ENCODE results near the gene FGFR2.
"Not testable (repeated sequence)": the region's sequence is repeated elsewhere in the genome, so short reads cannot be mapped to it uniquely, and the experiment has no call there.

The FGFR2 gene

DNA sequence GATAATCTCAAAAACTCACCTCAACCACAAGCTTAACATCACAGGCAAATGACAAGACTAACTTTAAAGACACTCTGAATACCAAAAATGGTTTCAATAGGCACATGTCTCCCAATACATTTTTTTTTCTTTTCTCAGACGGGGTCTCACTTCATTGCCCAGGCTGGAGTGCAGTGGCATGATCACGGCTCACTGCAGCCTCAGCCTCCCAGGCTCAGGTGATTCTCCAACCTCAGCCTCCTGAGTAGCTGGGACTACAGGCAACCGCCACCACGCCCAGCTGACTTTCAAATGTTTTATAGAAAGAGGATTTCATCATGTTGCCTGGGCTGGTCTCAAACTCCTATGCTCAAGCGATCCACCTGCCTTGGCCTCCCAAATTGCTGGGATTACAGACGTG, 77.7 kb downstream of the FGFR2 start:
- not testable (repeated sequence) for DNase-seq

DNA sequence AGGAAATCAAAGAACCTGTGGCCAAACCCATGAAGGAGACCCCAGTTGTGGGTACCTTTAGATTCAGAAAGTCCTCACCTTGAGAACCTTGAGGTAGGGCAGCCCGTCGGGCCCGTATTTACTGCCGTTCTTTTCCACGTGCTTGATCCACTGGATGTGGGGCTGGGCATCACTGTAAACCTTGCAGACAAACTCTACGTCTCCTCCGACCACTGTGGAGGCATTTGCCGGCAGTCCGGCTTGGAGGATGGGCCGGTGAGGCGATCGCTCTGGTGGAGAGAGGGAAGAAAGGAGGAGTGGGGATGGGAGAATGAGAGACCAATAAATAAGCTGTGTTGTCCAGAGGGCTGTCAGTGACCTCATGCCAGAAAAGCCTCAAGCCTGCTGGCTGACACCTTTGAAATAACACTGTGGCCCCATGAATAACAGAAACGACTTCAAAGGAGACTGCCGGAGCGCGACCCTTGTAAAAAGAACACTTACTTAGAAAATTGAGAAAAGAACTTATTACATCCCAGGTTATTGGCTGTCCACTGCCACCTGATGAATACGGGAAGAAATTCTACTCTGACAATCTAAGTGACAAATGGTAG, 78.2 kb downstream of the FGFR2 start:
- DNase-seq = no peak

DNA sequence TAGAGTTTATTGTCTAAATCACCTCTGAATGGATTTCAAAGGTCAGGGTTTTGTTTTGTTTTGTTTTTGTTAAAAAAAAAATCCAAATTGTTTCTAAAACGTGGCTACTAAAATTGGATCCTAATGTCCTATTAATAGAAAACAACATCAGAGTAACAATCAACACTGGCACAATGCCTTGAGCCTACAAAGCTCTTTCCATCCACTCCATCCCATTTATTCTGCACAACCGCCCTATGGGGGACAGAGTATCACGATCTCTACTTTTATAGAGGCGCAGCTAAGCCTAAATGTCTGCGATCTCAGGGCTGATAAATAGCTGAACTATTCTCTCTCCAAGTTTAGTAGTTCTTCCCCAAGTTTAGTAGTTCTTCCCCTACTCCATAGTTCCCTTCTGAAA, 78.8 kb downstream of the FGFR2 start:
- DNase-seq = no peak

DNA sequence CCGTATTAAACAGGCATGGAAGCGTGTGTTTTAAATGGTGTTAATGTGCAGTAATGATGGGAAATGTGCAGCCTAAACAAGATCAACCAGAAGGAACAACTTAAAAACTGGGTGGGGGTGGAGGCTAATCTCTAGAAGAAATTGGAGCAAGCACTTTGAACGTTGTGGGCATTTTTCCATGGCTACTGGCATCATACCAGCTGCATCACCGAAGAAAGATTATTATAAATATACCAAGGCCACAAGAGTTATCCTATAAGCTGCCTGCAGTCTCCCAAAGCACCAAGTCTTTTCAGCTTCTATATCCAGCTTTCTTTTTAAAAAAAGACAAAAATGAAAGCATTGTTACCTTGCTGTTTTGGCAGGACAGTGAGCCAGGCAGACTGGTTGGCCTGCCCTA, 79.9 kb downstream of the FGFR2 start:
- DNase-seq = no peak

DNA sequence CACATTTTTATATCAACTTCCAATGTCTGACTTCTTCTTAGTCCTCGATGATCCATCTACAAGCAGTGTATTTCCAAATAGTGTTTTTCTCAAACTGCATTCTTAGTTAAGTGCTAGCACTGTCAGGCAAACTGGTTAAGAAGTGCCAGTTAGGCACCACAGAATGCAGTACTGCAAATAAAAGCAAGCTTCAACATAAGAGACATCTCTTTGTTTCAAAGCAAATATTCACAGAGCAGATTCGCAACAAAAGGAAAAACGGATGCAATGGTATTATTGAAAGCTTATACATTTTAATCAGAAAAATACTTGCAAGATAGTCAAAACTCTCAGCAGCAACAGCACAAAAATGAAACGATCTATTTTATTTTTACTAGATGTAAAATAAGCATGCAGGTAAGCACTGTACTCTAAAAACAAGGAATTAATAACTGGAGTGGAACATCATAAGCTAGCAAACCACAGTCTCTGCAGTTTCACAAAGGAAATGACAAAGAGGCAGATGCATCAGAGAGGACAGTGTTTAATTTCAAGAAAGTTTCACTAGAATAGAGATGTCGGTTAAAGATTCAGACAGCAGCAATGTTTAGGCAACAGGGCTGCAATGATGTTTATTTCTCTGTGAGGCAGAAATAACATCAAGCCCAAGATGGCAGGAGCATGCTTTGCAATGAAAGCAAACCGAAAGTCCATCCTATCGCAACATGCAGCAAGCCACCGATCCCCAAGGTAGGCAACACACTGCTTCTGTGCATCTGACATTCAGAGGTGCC, 82.0 kb downstream of the FGFR2 start:
- no peak for DNase-seq

DNA sequence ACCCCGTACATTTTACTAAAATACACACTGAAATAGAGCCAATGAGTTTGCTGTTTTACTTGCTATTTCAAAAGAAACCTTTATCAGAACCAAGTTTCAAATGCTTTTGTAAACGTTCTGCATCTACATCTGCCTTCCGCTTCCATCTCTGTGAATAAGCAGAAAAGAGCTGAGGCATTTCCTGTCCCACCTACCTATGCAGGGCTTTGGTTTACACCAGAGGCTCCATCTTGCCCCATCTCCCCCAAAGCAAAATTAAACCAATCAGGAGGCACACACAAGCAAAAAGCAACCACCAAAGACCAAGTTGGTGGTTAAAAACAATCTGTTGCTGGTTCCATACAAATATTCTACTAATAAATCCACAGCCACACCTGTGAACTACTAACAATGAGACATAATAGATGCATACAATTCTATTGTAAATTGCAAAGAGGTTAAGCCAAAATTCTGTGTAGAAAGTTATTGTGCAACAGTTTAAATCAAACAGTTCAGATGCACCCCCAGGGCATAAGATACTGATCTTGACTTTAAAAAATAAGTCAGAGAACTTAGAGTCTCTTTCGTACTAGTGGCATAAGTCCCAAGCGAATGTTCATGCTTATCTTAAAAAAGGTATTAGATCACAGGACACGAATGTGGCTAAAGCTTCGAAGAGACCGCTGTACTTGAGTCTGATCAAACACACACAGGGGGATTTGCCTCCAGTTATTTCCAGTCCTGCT, 83.9 kb downstream of the FGFR2 start:
- no peak for DNase-seq

DNA sequence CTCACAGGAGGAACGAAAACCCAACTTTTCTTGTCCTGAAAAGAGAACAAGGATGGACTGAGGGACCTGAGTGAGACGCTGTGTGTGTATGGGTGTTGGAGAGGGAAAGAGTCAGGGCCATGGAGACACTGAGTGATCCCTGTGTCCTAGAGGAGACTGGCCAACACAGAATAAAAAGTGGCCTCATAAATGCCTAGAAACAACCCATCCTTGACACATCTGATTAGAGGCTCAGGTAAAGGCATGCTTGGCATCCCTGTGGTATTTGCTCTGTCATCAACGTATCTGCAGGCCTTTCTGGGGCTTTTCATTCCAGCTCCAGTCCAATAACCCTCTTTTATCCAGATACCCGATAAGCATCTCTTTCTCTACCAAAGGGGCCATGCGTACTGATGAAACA, 86.3 kb downstream of the FGFR2 start:
- DNase-seq = no peak

DNA sequence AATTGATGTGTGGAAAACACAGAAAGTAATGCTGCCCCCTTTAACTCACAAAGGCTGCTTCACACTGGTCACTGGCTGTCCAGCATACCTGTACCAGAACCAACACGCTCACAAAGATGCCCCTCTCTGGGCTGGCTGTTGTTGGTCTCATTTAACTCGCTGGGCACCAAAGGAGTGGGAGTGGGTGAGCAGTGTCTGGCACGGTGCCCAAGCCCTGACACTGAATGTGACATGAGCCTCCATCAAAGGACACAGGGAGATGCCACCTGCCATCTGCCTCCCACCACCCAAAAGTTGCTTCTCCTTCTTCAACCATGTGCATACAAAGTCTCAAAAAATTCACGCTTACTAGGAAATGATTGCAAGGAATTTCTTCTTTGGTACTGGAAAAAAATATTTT, 86.8 kb downstream of the FGFR2 start:
- DNase-seq = no peak

DNA sequence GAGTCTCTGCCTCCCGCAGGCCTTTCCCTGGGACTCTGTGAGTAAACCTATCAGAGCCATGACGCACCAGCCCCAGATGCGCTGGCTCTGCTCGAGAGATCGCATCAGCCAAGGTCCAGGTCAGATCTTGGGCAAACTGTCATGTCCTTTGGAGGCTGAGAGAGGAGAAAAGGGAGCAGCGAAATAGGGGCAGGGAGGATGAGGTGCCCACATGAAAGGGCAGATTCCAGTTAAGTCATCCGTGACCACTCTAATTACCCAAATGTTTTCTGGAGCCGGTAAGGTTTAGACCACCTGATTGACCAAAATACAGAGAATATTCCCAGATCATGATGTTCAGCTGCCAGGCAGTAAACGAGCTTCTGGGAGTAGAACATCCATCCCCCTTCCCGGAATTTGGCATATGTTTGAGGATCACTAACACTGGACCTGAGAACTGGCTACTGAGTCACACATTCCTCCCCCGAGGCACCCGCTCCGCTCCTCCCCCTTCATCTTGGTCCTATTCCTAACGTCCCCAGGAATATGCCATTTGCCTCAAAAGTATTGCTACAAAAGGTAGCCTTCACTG, 88.0 kb downstream of the FGFR2 start:
- no peak for DNase-seq

DNA sequence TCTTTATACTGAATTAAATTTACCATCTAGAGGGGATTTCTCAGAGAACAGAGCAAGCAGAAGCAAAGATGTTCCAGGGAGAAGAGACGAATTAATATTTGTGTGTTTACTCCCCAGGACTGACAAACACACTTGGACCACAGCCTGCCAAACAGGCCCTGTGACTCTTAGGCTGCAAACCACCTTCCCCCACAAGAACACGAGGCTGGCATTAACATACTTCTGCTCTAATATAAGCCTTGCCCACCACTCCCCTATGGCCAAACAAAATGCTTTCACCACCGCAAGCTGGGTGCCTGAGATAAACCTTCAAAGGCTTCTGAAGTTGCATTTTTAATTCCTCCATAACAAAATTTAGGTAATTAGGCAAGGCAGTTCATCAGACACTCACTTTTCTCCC, 88.4 kb downstream of the FGFR2 start:
- DNase-seq = no peak

DNA sequence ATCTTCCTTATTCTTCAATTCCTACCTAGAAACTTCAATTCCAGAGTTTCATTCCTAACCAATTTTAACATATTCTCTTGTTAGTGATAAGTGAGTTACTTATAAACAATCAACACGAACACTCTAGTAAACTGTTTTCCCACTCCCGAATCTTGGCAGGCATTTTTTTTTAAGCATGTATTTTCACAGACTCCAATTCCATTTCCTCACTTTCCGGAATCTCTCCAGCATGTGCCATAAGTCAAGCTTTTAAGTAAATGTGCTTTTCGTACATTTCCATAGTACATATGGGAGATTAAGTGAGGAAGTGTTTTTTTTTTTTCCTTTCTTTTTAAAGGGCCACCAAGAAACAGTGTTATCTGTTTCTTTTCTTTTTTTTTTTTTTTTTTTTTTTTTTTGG, 89.1 kb downstream of the FGFR2 start:
- no peak for DNase-seq

DNA sequence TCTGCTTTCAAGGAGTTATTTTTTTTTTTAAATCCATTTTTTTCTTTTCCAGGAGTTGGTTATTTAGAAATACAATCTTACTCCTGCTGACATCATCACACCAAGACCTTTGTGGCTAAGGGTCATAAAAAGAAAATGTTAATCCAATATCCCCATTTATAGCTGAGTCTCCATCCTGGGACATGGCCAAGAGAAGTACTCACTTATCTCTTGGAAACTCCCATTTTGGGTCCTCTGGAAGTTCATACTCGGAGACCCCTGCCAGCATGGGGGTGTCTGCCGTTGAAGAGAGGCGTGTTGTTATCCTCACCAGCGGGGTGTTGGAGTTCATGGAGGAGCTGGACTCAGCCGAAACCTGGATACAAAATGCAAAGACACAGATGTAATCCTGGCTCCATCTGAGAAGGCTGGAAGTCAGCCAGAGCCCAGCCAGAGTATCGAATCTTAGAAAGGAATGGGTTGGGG, 94.6 kb downstream of the FGFR2 start:
- DNase-seq = no peak

DNA sequence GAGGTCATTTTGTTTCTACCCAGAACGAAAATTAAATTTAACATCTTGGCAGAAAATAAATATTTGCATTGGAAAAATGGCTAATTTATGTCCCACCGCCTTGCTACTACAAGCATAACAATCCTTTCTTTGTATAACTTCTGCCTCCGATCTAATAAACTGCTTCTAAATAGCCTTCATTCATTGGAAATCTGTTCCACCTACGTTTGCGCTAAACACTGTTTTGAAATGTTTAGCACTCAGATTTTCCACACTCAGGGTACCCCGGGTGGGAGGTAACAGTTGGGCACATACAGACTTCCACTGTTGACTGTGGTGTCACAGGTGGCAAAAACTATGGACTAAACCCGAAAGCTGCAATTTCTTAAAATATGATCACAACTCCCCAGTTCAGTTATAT, 96.4 kb downstream of the FGFR2 start:
- DNase-seq = no peak

DNA sequence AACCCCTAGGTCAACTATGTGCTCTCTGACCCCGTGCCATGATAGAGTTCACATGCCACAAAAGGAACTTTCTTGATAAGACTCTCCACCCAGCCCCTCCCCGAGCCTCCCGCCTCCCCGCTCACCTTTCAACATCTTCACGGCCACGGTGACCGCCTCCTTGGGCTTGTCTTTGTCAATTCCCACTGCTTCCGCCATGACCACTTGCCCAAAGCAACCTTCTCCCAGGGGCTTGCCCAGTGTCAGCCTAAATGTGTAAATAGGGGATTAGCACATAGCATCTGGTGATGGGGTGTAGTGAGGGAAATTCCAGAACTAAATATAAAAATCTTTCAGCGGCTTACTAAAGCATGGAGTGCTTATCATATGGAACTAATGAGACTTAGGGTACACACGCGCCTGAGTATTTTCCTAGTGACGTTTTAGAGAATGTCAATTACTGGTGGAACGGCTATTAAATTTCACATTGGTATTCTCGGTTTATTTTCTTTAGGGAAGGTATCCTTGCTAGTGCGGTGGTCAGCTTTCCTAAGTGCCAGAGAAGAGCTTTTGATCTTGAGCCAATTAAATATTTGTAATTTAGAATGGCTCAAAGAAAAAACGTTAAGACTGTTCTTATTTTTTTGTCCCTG, 97.4 kb downstream of the FGFR2 start:
- no peak for DNase-seq

DNA sequence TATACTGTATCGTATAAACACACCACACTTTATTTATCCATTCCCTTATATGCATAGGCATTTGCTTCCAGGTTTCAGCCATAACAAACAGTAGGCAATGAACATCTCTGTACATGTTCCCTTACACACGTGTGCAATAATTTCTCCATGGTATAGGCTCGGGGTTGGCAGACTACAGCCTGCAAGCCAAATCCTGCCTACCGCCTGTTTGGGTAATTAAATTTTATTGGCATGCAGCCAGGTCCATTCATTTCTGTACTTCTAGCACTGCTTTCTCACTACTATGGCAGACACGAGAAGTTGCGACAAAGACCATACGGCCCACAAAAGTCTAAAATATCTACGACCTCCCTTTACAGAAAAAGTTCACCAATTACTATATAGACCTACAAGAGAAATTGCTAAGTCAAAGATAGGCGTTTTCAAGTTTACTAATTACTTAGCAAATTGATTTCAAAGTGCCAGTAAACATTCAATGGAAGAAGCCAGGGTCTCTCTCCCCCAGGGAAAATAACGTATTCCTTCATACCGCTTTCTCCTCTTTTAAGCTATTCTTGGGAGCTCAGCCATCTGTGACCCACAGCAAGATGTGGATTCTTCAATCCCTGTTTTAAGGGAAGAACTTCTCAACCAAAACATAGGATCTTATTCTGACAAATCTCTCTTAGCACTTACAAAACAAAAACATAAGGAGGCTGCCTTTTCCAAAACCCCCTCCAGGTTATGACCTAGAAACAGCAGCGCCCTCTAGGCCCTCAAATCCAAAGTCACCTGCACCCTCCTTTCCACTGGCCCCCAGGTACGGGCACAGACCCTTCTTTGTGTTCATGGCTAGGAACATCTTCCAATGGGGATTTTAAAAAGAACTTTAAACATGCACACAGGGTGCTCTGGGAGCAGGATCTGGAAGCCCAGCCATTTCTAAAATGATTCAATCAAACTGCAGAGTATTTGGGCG, 100.5 kb downstream of the FGFR2 start:
- no peak for DNase-seq

DNA sequence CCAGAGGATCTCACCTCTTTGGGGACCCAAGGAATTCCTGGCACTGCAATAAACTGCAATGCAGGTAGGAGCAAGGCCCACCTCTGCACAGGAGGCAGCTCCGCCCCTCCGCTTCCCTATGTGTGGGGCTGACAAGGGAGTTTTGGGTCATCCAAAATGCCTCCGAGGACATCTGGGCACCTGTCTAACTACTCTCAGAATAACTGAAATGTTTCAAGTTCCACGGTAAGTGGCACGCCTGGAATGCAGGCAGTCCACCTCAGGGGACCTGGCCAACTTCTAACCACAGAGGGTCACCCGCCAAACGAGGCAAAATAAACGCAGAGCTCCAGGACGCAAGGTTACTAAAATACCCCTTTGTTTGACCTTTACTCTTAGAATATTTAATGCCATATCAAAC, 102.5 kb downstream of the FGFR2 start:
- DNase-seq = no peak

DNA sequence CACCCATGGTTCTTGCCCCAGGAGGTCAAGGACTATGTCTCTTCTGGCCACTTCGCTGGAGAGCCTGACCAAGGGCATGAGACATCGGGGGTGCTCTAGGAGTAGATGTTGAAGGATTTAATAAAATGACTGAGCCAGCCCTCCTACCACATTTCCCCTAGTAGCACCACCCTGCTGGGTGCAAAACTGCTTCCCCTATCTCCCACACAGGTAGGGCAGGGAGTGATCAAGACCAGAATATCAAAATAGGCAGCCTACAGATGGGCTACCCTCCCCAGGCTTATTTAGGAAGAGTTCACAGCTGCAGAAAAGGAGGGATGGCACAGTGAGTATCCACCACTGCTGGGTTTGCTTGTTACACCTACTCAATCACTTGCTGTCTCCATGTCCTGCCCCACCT, 103.9 kb downstream of the FGFR2 start:
- DNase-seq = no peak

DNA sequence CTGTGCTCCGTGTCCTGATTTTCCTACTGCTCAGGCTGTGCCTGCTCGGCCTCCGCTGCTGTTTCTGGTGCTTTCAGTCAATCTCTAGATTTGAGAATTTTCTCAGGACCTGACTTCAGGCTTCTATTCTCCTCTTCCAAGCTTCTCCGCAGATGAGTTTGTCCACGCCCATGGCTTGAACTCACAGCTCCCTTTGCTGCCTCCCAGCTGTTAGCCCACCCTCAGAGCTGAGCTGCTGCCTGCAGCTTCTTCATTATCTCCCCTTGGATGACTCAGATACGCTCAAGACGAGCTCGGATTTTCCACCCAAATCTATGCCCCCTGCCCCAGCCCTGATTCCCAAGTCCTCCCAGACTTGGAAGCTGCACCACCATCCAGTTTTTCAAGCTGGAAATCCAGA, 104.7 kb downstream of the FGFR2 start:
- DNase-seq = no peak

DNA sequence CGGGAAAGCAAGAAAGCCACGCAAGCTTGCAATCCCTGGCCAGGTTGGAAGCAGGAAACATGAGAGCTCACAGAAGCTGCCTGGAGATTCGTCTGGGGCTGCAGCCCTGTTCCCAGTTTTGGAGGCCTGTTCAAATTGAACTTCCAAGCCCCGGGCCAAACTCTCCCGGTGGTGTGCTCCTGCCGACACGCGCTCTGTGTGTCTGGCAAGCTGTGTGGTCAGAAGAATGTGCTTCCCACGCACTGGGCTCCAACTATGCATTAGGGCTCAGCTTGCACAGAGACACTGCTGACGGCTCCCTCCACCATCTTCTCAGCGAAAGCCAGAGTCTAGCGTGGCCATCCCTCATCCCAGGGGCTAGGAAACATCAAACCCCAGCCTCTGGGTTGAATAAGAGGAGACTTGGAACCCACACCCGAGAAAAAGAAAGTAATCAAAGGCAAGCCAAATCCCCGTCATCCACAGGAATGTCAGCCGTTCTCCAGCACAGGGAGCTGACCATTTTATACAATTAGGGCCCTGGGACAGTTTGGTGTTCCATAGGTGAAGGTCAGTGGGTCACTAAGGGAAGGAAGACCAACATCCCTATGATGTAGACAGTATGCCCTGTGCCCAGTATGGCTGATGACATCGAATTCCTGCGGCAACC, 107.2 kb downstream of the FGFR2 start:
- no peak for DNase-seq

DNA sequence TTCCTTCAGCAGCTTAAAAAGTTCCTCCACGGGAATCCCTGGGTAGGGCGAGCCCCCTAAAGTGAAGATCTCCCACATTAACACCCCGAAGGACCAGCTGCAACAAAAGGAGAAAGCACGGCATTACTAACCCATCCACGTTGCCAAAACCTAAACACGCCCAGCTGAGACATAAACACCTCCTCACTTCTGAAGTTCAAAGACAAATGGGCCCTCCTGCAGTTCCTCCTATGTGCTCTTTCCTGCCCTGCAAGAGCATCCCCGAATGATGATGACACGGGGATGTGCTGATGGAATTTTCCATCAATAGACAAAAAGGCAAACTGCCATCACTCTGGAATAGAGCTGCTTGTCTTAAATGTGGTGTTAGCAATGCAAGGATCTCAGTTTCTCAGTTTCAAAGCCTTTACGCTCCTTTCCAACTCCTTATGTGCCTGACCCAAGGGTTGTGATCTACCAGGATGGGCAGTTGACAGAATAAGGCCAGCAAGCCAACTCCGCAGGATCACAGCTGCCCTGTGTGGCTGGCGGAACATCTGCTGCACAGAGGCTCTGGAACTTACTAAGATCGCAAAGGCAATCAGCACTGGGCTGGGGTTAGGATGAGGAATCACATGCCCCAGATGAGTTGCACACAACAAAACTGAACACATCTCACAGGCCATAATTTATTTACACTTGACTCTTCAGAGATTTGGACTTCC, 112.7 kb downstream of the FGFR2 start:
- no peak for DNase-seq

DNA sequence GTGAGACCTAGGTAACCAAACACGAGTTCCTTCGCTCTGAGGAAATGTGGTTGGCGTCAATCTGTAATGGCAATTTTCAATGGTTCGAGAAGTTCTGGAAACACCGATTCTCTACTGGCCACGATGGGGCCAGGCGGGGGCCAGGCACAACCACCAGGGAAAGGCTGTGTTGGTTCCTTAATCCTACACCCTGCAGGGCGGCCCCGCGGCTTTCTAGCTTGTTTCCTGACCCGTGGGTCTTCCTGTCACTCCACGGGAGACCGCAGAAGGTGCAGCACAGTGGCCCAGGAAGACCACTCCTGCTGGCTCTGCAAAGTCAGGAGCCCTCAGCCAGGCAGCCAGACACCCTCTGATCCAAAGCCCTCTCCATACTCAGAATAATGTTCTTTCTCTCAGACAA, 113.4 kb downstream of the FGFR2 start:
- no peak for DNase-seq
